Measurements from ENCODE around the gene PTPN7. TPM values are rescaled to one million over a fixed set of nuclear protein-coding genes. Genes with fewer than 3 reads are reported as not detected.

PTPN7 gene
- polyA plus RNA-seq, 1 experiment: not detected

DNA sequence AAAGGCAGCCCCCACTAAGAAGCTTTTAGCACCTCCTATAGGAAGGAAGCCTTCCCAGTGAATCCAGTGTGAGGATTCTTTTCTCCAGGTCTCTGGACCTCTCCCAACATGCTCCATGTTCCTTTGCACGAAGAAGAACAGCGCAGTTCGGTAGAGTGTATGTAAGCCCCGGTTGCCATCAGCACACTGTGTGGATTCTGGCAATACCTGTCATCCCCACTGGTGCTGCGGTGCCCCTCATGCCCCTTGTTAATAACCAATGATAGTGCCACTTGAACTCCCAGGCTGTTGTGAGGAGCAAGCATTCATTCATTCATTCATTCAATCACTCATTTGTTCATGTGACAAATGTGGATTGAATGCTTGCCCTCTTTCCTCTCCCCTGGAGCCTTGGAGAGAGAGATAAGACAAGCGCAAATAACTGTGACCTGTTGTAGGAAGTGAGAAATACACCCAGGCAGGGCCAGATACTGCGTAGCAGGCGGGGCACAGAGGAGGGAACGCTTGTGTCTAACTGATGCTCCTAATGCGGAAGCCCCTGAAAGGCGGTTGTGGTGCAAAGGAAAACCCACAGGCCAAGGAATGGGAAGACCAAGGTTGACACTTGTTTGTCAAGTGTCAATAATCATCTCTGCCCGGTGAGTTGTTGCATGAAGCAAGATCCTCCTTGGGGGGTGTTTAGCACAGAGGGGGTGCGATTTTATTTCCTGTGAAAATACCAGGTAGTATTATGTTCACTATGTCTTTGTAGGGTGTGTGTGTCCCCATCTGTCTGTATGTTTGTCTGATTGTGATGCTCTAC lies 43.0 kb upstream of the PTPN7 start:
- Histone ChIP-seq H3K4me3 (ENCODE audit: low read depth, low read length) (no peak overlapping the region), H3K27me3 (ENCODE audit: control insufficient read depth, insufficient read depth, low read length) (peaks cover 36% of the 10 kb centered on the region), H3K9me3 (ENCODE audit: control insufficient read depth, insufficient read depth, low read length) (peaks cover 4% of the 10 kb centered on the region; the same call in 1 of the 2 replicates), H3K27ac (ENCODE audit: low read depth, low read length) (no peak overlapping the region)
- POLR2A ChIA-PET: no interaction called here
- no peak for DNase-seq (ENCODE audit: low read depth, low spot score)
- CTCF ChIA-PET: interaction anchor here (1.3 kb wide), 1 partner anchor 14 kb away, joined by 4 read pairs; no protein-coding TSS in a partner anchor
- TF ChIP-seq, protein P1, sequence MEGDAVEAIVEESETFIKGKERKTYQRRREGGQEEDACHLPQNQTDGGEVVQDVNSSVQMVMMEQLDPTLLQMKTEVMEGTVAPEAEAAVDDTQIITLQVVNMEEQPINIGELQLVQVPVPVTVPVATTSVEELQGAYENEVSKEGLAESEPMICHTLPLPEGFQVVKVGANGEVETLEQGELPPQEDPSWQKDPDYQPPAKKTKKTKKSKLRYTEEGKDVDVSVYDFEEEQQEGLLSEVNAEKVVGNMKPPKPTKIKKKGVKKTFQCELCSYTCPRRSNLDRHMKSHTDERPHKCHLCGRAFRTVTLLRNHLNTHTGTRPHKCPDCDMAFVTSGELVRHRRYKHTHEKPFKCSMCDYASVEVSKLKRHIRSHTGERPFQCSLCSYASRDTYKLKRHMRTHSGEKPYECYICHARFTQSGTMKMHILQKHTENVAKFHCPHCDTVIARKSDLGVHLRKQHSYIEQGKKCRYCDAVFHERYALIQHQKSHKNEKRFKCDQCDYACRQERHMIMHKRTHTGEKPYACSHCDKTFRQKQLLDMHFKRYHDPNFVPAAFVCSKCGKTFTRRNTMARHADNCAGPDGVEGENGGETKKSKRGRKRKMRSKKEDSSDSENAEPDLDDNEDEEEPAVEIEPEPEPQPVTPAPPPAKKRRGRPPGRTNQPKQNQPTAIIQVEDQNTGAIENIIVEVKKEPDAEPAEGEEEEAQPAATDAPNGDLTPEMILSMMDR (IDR thresholded peaks at IDR 0.05; ENCODE audit: low read depth, low read length): no peak

DNA sequence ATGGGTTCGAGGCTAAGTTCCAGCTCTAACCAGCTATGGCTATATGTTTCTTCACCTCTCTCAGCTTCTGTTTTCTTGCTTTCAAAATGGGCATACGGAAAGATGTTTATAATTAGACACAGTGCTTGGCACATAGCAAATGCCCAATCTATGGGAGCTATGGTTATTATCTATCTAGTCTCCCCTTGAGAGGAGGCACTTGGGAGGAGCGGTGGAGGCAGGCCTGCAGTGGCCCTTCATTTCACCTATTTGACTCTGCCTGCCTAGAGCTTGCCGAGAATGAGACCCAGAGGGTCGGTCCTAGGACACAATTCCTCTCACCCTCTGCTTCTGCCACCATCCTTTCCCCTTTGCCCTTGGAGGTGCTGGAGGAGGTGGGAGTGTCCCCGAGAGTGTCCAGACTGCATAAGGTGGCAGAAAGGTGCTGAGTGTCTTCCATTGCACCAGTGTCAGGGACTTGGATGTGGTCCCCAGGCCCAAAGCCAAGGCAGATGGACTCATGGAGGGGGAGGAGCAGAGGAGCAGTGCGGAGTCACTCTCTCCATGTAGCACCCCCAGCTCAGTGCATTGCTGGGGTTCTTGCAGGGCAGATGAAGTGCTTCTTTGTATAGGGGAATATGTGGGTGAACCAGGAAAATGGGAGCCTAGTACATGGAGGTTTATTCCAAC lies 42.2 kb upstream of the PTPN7 start:
- Histone ChIP-seq H3K9me3 (ENCODE audit: control insufficient read depth, insufficient read depth, low read length) (peaks cover 4% of the 10 kb centered on the region; the same call in 1 of the 2 replicates), H3K27ac (ENCODE audit: low read depth, low read length) (no peak overlapping the region), H3K27me3 (ENCODE audit: control insufficient read depth, insufficient read depth, low read length) (peaks cover 33% of the 10 kb centered on the region), H3K4me3 (ENCODE audit: low read depth, low read length) (no peak overlapping the region)
- TF ChIP-seq, protein P1 (IDR thresholded peaks at IDR 0.05; ENCODE audit: low read depth, low read length): no peak
- ChIA-PET CTCF (interaction anchor here (1.1 to 1.3 kb wide), 2 partner anchors 13 to 113 kb away, joined by 3 to 4 read pairs; no protein-coding TSS in a partner anchor), POLR2A (no interaction called here)
- DNase-seq (ENCODE audit: low read depth, low spot score): no peak

DNA sequence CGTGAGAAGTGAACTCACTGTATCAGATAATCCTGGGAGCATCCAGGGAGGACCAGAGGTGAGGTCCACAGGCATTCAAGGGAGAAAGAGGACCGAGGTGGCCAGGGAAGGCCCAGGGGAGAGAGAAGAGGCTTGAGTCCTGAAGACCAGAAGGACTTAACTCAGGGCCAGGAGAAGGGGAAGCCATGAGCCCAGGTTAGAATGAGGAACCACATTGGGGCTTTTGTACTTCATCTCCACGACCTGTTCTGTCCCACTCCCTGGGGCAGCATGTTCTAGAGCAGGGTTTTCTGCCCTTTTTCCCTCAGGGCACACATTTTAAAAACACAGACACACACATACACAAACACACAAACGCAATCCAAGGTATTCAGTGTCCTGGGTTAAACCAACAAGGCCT lies 41.6 kb upstream of the PTPN7 start:
- Histone ChIP-seq H3K4me3 (ENCODE audit: low read depth, low read length) (no peak overlapping the region), H3K9me3 (ENCODE audit: control insufficient read depth, insufficient read depth, low read length) (peaks cover 4% of the 10 kb centered on the region; the same call in 1 of the 2 replicates), H3K27me3 (ENCODE audit: control insufficient read depth, insufficient read depth, low read length) (peaks cover 33% of the 10 kb centered on the region), H3K27ac (ENCODE audit: low read depth, low read length) (no peak overlapping the region)
- TF ChIP-seq, protein P1 (IDR thresholded peaks at IDR 0.05; ENCODE audit: low read depth, low read length): no peak
- DNase-seq (ENCODE audit: low read depth, low spot score): no peak
- CTCF ChIA-PET: interaction anchor here (1.1 to 2.3 kb wide), 3 partner anchors 13 to 114 kb away, joined by 3 to 9 read pairs (median 4); no protein-coding TSS in a partner anchor
- POLR2A ChIA-PET: no interaction called here

DNA sequence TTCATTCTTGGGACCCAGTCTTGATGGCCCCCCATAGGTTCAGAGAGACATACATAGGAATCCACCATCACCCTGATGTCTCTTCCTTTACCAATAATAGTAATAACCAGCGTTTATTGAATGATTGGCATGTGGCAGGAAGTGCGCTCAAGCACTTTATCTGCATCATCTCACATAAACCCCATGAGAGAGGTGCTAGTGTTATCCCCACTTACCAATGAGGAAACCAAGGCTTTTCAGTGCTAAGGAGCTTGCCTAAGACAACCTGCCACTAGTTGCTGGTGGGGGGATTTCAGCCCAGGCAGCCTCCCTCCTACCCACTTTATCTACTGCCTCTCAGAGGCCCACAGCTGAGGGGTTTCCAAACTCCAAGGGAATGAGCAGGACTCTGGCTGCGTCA lies 40.9 kb upstream of the PTPN7 start:
- Histone ChIP-seq H3K27me3 (ENCODE audit: control insufficient read depth, insufficient read depth, low read length) (peaks cover 39% of the 10 kb centered on the region), H3K27ac (ENCODE audit: low read depth, low read length) (no peak overlapping the region), H3K9me3 (ENCODE audit: control insufficient read depth, insufficient read depth, low read length) (peaks cover 4% of the 10 kb centered on the region; the same call in 1 of the 2 replicates), H3K4me3 (ENCODE audit: low read depth, low read length) (no peak overlapping the region)
- TF ChIP-seq, protein P1 (IDR thresholded peaks at IDR 0.05; ENCODE audit: low read depth, low read length): no peak
- ChIA-PET POLR2A (no interaction called here), CTCF (interaction anchor here (2.3 kb wide), 1 partner anchor 12 kb away, joined by 9 read pairs; no protein-coding TSS in a partner anchor)
- DNase-seq (ENCODE audit: low read depth, low spot score): no peak
